Measurements from ENCODE around the gene SNX25. TPM values are rescaled to one million over a fixed set of nuclear protein-coding genes. Genes with fewer than 3 reads are reported as not detected.
A peak's percentile ranks its signal among the peaks of the same experiment; 100 is the strongest.

The SNX25 gene
- total and polyA plus RNA-seq, 7 donors = 2.5 to 40.5 (median 22.7) TPM

DNA sequence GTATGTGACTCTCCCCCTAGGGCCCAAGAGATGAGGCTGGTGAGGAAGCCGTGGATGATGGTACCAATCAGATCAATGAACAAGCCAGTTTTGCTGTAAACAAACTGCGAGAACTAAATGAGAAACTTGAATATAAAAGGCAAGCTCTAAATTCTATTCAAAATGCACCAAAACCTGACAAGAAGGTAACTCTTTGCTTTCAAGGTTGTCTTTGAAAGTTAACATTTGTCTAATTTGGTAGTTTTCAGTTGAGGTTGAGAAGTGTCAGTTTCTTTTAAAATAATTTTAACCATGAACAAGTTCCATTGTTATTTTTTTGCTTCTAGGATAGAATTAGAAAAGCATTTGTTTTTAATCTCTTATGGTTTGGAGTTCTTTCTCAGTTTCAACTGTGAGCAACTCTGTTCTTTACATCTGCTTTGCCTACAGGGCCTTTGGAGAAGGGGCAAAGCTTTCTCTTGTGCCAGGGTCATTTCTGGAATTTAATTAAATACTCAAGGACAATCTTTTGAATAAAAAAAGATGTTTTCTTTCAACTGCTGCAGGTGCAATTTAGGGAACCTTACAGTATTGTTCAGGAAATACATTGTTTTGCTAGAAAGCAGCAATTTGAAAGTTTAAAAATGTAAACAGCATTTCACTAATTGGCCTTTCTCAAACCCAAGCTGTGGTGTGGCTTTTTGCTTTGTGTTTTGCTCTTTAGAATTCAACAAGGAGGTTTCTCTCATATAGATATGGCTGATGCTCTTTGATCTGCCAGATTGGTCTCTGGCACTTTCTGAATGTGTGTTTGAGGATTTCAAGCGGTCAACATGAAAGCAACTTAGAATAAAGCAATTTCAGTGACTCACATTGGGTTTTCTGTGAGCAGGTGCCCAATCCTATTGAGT, 123.4 kb downstream of the SNX25 start:
- TF ChIP-seq POLR2A (IDR thresholded peaks at IDR 0.05) = no peak
- no peak for TF ChIP-seq CTCF (IDR thresholded peaks at IDR 0.05)
- TF ChIP-seq POLR2AphosphoS5 (IDR thresholded peaks at IDR 0.05) = no peak
- no peak for TF ChIP-seq EP300 (IDR thresholded peaks at IDR 0.05)
- Histone ChIP-seq H3K4me3 (no peak overlapping the region), H3K9me3 (no peaks in the 10 kb centered on the region), H3K4me1 (peaks cover 0 to 4% (median 0%) of the 10 kb centered on the region in 4 donors), H3K27ac (peak overlapping the region in 1 of 4 donors; percentile 1), H3K36me3 (no peaks in the 10 kb centered on the region), H3K27me3 (no peaks in the 10 kb centered on the region)
- intact Hi-C loops (cut with DNase I) = no loop called here
- DNase-seq = no peak
- 91 to 95% methylated on average over 3 of the region's 3 CpGs for WGBS, 2 donors

DNA sequence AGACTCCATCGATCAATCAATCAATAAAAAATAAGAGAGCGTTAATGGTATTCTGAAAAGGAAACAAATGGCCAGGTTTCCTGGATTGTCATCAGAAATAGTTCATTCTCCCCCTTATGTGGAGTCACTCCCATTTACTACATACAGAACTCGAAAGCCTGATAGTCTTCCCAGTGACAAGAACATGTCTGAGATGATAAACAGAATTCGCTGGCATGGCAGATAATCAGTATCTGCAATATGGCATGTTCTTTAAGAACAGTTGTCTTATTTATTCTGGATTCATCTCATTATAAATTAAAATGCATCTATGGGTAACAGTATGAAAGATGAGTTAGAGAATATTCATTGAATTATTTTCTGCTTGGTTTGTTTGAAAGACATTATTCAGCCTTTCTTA, 124.9 kb downstream of the SNX25 start:
- Histone ChIP-seq H3K27me3 (no peaks in the 10 kb centered on the region), H3K4me3 (no peak overlapping the region), H3K36me3 (peaks cover 0 to 5% (median 0%) of the 10 kb centered on the region in 4 donors), H3K27ac (peak overlapping the region in 1 of 4 donors; percentile 2), H3K4me1 (peaks cover 0 to 3% (median 0%) of the 10 kb centered on the region in 4 donors), H3K9me3 (no peaks in the 10 kb centered on the region)
- intact Hi-C loops (cut with DNase I) = no loop called here
- DNase-seq = no peak
- WGBS, 2 donors = 95 to 97% methylated on average over 4 of the region's 4 CpGs
- TF ChIP-seq POLR2A (IDR thresholded peaks at IDR 0.05) = no peak
- TF ChIP-seq EP300 (IDR thresholded peaks at IDR 0.05) = no peak
- TF ChIP-seq CTCF (IDR thresholded peaks at IDR 0.05) = no peak
- TF ChIP-seq POLR2AphosphoS5 (IDR thresholded peaks at IDR 0.05) = no peak

- Histone ChIP-seq H3K9me3 (no peaks in the 10 kb centered on the region), H3K4me3 (no peak overlapping the region), H3K36me3 (peaks cover 0 to 5% (median 0%) of the 10 kb centered on the region in 4 donors), H3K4me1 (no peaks in the 10 kb centered on the region), H3K27ac (no peak overlapping the region), H3K27me3 (no peaks in the 10 kb centered on the region)
- intact Hi-C loops (cut with DNase I) = no loop called here
- TF ChIP-seq EP300 (IDR thresholded peaks at IDR 0.05) (no peak), CTCF (IDR thresholded peaks at IDR 0.05) (no peak), POLR2A (IDR thresholded peaks at IDR 0.05) (no peak)
- WGBS, 2 donors = 92 to 93% methylated on average over 1 of the region's 1 CpG
- no peak for DNase-seq
Measured at GRCh38 chr4:185335579-185335978, 126.2 kb downstream of the SNX25 start.

DNA sequence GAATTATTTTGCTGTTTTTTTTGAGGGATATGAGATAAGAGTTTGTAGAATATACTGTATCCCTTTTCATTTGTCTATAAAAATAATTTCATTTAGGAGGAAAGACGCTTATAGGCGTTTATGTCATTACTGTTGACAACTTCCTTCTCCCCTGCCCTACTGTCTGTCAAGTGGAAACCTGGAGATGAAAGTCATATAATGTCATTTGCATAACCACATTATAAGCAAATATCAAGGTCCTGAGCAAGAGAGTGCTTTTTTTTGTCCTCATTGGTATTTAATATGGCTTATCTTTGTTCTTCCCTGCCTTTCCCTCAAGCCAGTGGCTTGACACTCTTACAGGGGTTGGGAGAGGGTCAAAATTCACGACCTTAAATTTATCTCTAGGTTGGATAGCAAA, 130.5 kb downstream of the SNX25 start:
- no peak for DNase-seq
- intact Hi-C loops (cut with DNase I) = loop anchor here (10.0 kb wide), 1 partner anchor 195 kb away; the partner anchor contains the start of gene SLC25A4
- Histone ChIP-seq H3K36me3 (peaks cover 0 to 16% (median 0%) of the 10 kb centered on the region in 4 donors), H3K4me3 (no peak overlapping the region), H3K27ac (no peak overlapping the region), H3K9me3 (no peaks in the 10 kb centered on the region), H3K4me1 (peaks cover 0 to 14% (median 5%) of the 10 kb centered on the region in 4 donors), H3K27me3 (no peaks in the 10 kb centered on the region)
- TF ChIP-seq POLR2A (IDR thresholded peaks at IDR 0.05) = no peak
- TF ChIP-seq POLR2AphosphoS5 (IDR thresholded peaks at IDR 0.05) = no peak
- TF ChIP-seq CTCF (IDR thresholded peaks at IDR 0.05) = no peak
- no peak for TF ChIP-seq EP300 (IDR thresholded peaks at IDR 0.05)
- WGBS, 2 donors = 69 to 79% methylated on average over 3 of the region's 3 CpGs
